ENCODE data around the gene OLIG1. TPM values are rescaled to one million over a fixed set of nuclear protein-coding genes. Genes with fewer than 3 reads are reported as not detected.

OLIG1 gene
- total RNA-seq, 1 donor = not detected

DNA sequence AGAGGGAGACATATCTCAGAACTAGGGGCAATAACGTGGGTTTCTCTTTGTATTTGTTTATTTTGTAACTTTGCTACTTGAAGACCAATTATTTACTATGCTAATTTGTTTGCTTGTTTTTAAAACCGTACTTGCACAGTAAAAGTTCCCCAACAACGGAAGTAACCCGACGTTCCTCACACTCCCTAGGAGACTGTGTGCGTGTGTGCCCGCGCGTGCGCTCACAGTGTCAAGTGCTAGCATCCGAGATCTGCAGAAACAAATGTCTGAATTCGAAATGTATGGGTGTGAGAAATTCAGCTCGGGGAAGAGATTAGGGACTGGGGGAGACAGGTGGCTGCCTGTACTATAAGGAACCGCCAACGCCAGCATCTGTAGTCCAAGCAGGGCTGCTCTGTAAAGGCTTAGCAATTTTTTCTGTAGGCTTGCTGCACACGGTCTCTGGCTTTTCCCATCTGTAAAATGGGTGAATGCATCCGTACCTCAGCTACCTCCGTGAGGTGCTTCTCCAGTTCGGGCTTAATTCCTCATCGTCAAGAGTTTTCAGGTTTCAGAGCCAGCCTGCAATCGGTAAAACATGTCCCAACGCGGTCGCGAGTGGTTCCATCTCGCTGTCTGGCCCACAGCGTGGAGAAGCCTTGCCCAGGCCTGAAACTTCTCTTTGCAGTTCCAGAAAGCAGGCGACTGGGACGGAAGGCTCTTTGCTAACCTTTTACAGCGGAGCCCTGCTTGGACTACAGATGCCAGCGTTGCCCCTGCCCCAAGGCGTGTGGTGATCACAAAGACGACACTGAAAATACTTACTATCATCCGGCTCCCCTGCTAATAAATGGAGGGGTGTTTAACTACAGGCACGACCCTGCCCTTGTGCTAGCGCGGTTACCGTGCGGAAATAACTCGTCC, 45.5 kb upstream of the OLIG1 start:
- Histone ChIP-seq H3K27me3 (ENCODE audit: insufficient read depth, low read length) (peaks cover 98% of the 10 kb centered on the region), H3K4me1 (ENCODE audit: insufficient read depth, low read length) (no peaks in the 10 kb centered on the region), H3K9me3 (ENCODE audit: low read depth, low read length) (no peaks in the 10 kb centered on the region), H3K36me3 (ENCODE audit: insufficient read depth, low read length) (no peaks in the 10 kb centered on the region), H4K20me1 (ENCODE audit: insufficient read depth, low read length) (no peaks in the 10 kb centered on the region), H3K4me2 (ENCODE audit: insufficient read depth, low read length) (no peak overlapping the region), H3K27ac (ENCODE audit: low read depth, low read length) (no peak overlapping the region), H3K79me2 (ENCODE audit: insufficient read depth, low read length) (no peaks in the 10 kb centered on the region), H2AFZ (ENCODE audit: low read length) (no peak overlapping the region), H3K4me3 (ENCODE audit: insufficient read depth, low read length) (no peak overlapping the region)
- peak; percentile 78 for DNase-seq (ENCODE audit: insufficient read length, low spot score, missing footprints)
- TF ChIP-seq, protein P1, sequence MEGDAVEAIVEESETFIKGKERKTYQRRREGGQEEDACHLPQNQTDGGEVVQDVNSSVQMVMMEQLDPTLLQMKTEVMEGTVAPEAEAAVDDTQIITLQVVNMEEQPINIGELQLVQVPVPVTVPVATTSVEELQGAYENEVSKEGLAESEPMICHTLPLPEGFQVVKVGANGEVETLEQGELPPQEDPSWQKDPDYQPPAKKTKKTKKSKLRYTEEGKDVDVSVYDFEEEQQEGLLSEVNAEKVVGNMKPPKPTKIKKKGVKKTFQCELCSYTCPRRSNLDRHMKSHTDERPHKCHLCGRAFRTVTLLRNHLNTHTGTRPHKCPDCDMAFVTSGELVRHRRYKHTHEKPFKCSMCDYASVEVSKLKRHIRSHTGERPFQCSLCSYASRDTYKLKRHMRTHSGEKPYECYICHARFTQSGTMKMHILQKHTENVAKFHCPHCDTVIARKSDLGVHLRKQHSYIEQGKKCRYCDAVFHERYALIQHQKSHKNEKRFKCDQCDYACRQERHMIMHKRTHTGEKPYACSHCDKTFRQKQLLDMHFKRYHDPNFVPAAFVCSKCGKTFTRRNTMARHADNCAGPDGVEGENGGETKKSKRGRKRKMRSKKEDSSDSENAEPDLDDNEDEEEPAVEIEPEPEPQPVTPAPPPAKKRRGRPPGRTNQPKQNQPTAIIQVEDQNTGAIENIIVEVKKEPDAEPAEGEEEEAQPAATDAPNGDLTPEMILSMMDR (IDR thresholded peaks at IDR 0.05; ENCODE audit: extremely low read depth, low read depth, low read length) = no peak

DNA sequence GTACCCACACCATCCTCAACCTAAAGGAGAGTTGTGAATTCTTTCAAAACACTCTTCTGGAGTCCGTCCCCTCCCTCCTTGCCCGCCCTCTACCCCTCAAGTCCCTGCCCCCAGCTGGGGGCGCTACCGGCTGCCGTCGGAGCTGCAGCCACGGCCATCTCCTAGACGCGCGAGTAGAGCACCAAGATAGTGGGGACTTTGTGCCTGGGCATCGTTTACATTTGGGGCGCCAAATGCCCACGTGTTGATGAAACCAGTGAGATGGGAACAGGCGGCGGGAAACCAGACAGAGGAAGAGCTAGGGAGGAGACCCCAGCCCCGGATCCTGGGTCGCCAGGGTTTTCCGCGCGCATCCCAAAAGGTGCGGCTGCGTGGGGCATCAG, 44.8 kb upstream of the OLIG1 start:
- no peak overlapping the region for H3K27ac ChIP-seq (ENCODE audit: low read depth, low read length)
- H3K79me2 ChIP-seq (ENCODE audit: insufficient read depth, low read length) = no peaks in the 10 kb centered on the region
- no peaks in the 10 kb centered on the region for H3K9me3 ChIP-seq (ENCODE audit: low read depth, low read length)
- no peaks in the 10 kb centered on the region for H3K36me3 ChIP-seq (ENCODE audit: insufficient read depth, low read length)
- peak; percentile 88 for DNase-seq (ENCODE audit: insufficient read length, low spot score, missing footprints)
- H2AFZ ChIP-seq (ENCODE audit: low read length) = no peak overlapping the region
- H3K4me1 ChIP-seq (ENCODE audit: insufficient read depth, low read length) = no peaks in the 10 kb centered on the region
- H3K4me3 ChIP-seq (ENCODE audit: insufficient read depth, low read length) = no peak overlapping the region
- no peaks in the 10 kb centered on the region for H4K20me1 ChIP-seq (ENCODE audit: insufficient read depth, low read length)
- H3K4me2 ChIP-seq (ENCODE audit: insufficient read depth, low read length) = no peak overlapping the region
- TF ChIP-seq, protein P1 (IDR thresholded peaks at IDR 0.05; ENCODE audit: extremely low read depth, low read depth, low read length) = no peak
- H3K27me3 ChIP-seq (ENCODE audit: insufficient read depth, low read length) = peaks cover 98% of the 10 kb centered on the region

DNA sequence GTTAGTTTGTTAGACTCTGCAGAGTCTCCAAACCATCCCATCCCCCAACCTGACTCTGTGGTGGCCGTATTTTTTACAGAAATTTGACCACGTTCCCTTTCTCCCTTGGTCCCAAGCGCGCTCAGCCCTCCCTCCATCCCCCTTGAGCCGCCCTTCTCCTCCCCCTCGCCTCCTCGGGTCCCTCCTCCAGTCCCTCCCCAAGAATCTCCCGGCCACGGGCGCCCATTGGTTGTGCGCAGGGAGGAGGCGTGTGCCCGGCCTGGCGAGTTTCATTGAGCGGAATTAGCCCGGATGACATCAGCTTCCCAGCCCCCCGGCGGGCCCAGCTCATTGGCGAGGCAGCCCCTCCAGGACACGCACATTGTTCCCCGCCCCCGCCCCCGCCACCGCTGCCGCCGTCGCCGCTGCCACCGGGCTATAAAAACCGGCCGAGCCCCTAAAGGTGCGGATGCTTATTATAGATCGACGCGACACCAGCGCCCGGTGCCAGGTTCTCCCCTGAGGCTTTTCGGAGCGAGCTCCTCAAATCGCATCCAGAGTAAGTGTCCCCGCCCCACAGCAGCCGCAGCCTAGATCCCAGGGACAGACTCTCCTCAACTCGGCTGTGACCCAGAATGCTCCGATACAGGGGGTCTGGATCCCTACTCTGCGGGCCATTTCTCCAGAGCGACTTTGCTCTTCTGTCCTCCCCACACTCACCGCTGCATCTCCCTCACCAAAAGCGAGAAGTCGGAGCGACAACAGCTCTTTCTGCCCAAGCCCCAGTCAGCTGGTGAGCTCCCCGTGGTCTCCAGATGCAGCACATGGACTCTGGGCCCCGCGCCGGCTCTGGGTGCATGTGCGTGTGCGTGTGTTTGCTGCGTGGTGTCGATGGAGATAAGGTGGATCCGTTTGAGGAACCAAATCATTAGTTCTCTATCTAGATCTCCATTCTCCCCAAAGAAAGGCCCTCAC, 44.2 kb upstream of the OLIG1 start, which contains the start of gene OLIG2:
TSS of gene OLIG2 (plus strand) at position 447 of the 954 bp plus-strand sequence. CDS start 928 bp downstream, outside the sequence.
- Histone ChIP-seq H4K20me1 (ENCODE audit: insufficient read depth, low read length) (no peaks in the 10 kb centered on the region), H2AFZ (ENCODE audit: low read length) (no peak within 1 kb of the TSS), H3K27me3 (ENCODE audit: insufficient read depth, low read length) (peaks cover 99% of the 10 kb centered on the region), H3K4me3 (ENCODE audit: insufficient read depth, low read length) (no peak within 1 kb of the TSS), H3K4me2 (ENCODE audit: insufficient read depth, low read length) (no peak within 1 kb of the TSS), H3K4me1 (ENCODE audit: insufficient read depth, low read length) (no peaks in the 10 kb centered on the region), H3K27ac (ENCODE audit: low read depth, low read length) (no peak within 1 kb of the TSS), H3K36me3 (ENCODE audit: insufficient read depth, low read length) (no peaks in the 10 kb centered on the region), H3K79me2 (ENCODE audit: insufficient read depth, low read length) (no peaks in the 10 kb centered on the region), H3K9me3 (ENCODE audit: low read depth, low read length) (no peaks in the 10 kb centered on the region)
- TF ChIP-seq, protein P1 (IDR thresholded peaks at IDR 0.05; ENCODE audit: extremely low read depth, low read depth, low read length) = no peak
- peak; percentile 91 for DNase-seq (ENCODE audit: insufficient read length, low spot score, missing footprints)

All from osteoblast (primary cell).